Body of pancreas (tissue), 4 donors: Measurements from ENCODE around the gene HAPLN2. TPM values are rescaled to one million over a fixed set of nuclear protein-coding genes. Genes with fewer than 3 reads are reported as not detected.

ENCODE experiments used
- ATAC-seq: fragments of 150-250 bp; one replicate; pipeline ENCODE4 v1.9.1; 2016
- DNase-seq, 4 donors: peaks; one replicate each; pipeline ENCODE4 v3.0.0-alpha.2; 2019
- H3K27ac ChIP-seq, 4 donors: fragments of 200-600 bp; sonication (generic); 1 replicate in 3 of 4; 2 replicates in 1 of 4; pipeline versions ENCODE4 v1.5.1 to v1.6.1; 2016 to 2019; ENCODE audit warnings: mild to moderate bottlenecking in 1 of 4, mixed read lengths in 1 of 4, moderate library complexity in 1 of 4
- H3K27me3 ChIP-seq, 2 donors: fragments of 200-600 bp; sonication (generic); one replicate each; pipeline ENCODE4 v1.6.0; 2016; ENCODE audit warnings: mild to moderate bottlenecking in 1 of 2
- H3K36me3 ChIP-seq, 2 donors: fragments of 200-600 bp; sonication (generic); replicated peaks in 1 of 2; 2 replicates each; pipeline ENCODE4 v1.5.1; 2016; ENCODE audit warnings: low read depth in 2 of 2; ENCODE audit not compliant: insufficient read depth in 1 of 2
- H3K4me1 ChIP-seq: fragments of 200-600 bp; sonication (generic); one replicate; pipeline ENCODE4 v1.6.0; 2016
- H3K4me3 ChIP-seq, 2 donors: fragments of 200-600 bp; sonication (generic); 1 replicate in 1 of 2; 2 replicates in 1 of 2; pipeline ENCODE4 v1.5.1; 2016 to 2019
- H3K9me3 ChIP-seq, 3 donors: fragments of 200-600 bp; sonication (generic); 1 replicate in 2 of 3; 2 replicates in 1 of 3; pipeline ENCODE4 v1.5.1; 2016
- CTCF ChIP-seq, 7 experiments: fragments of 450-650 bp in 4 of 7; fragments of 200-600 bp in 3 of 7; sonication (generic) in 3 of 7; IDR thresholded peaks; one replicate each; pipeline ENCODE4 v1.5.1; 2016 to 2019; ENCODE audit warnings: antibody characterized with exemption in 7 of 7
- POLR2A ChIP-seq, 3 donors: fragments of 450-650 bp; IDR thresholded peaks; one replicate each; pipeline ENCODE4 v1.6.1; 2016; ENCODE audit warnings: antibody characterized with exemption in 3 of 3, mild to moderate bottlenecking in 2 of 3
- WGBS, 2 donors: methylation state at CpG; one replicate each; pipeline ENCODE4 v1.1.5; 2017; 5-methylcytosine and 5-hydroxymethylcytosine counted together
- intact Hi-C: fragments of 100-400 bp; cut with DNase I; formaldehyde crosslinking; loops from one replicate; pipeline ENCODE4 v1.15.1; 2023
- total RNA-seq, 2 donors: library from RNA; depleted of rRNA; stranded (reverse); fragments of >200 nt; gene quantifications; one replicate each; pipeline ENCODE4 v1.1.0, GENCODE V29; 2016

The HAPLN2 gene
- total RNA-seq, 2 donors from 2014 or later: not detected

- Histone ChIP-seq H3K27ac (peak overlapping the region in 3 of 4 donors; percentile 51 to 58 (median 52)), H3K27me3 (peaks cover 0 to 6% of the 10 kb centered on the region in 2 donors), H3K9me3 (no peaks in the 10 kb centered on the region), H3K36me3 (no peaks in the 10 kb centered on the region), H3K4me3 (no peak overlapping the region), H3K4me1 (peaks cover 55% of the 10 kb centered on the region)
- intact Hi-C loops: no loop called here
- DNase-seq (no peak), ATAC-seq (no peak)
- 51 to 64% methylated on average over 12 of the region's 12 CpGs for WGBS, 2 donors
- TF ChIP-seq POLR2A (IDR thresholded peaks at IDR 0.05) (no peak), CTCF (IDR thresholded peaks at IDR 0.05) (no peak)
Observed at GRCh38 chr1:156662005-156662799, 43.0 kb downstream of the HAPLN2 start.

GRCh38 chr1:156662800-156663055 lies 43.5 kb downstream of the HAPLN2 start:
- intact Hi-C loops: no loop called here
- 73 to 89% methylated on average over 5 of the region's 5 CpGs for WGBS, 2 donors
- Histone ChIP-seq H3K36me3 (no peaks in the 10 kb centered on the region), H3K4me1 (peaks cover 50% of the 10 kb centered on the region), H3K27me3 (peaks cover 0 to 6% of the 10 kb centered on the region in 2 donors), H3K9me3 (no peaks in the 10 kb centered on the region), H3K4me3 (no peak overlapping the region), H3K27ac (no peak overlapping the region)
- DNase-seq (no peak), ATAC-seq (no peak)
- TF ChIP-seq POLR2A (IDR thresholded peaks at IDR 0.05) (no peak), CTCF (IDR thresholded peaks at IDR 0.05) (no peak)

- Histone ChIP-seq H3K27me3 (peaks cover 0 to 1% of the 10 kb centered on the region in 2 donors), H3K4me1 (peaks cover 47% of the 10 kb centered on the region), H3K9me3 (no peaks in the 10 kb centered on the region), H3K4me3 (no peak overlapping the region), H3K36me3 (no peaks in the 10 kb centered on the region), H3K27ac (no peak overlapping the region)
- ATAC-seq: no peak
- TF ChIP-seq POLR2A (IDR thresholded peaks at IDR 0.05) (no peak), CTCF (IDR thresholded peaks at IDR 0.05) (no peak)
- 36 to 48% methylated on average over 5 of the region's 5 CpGs for WGBS, 2 donors
- intact Hi-C loops: no loop called here
- no peak for DNase-seq
Observed at GRCh38 chr1:156663178-156663577, 44.0 kb downstream of the HAPLN2 start.

GRCh38 chr1:156664046-156664766 lies 45.0 kb downstream of the HAPLN2 start:
- intact Hi-C loops: no loop called here
- Histone ChIP-seq H3K36me3 (no peaks in the 10 kb centered on the region), H3K27me3 (no peaks in the 10 kb centered on the region), H3K27ac (peak overlapping the region in 1 of 4 donors; percentile 28), H3K4me3 (no peak overlapping the region), H3K4me1 (peaks cover 45% of the 10 kb centered on the region), H3K9me3 (no peaks in the 10 kb centered on the region)
- ATAC-seq: no peak
- no peak for DNase-seq
- TF ChIP-seq CTCF (IDR thresholded peaks at IDR 0.05) (no peak), POLR2A (IDR thresholded peaks at IDR 0.05) (no peak)
- WGBS, 2 donors: 40 to 45% methylated on average over 5 of the region's 5 CpGs
